ENCODE measurements around the gene NEDD4L. TPM values are rescaled to one million over a fixed set of nuclear protein-coding genes. Genes with fewer than 3 reads are reported as not detected.

NEDD4L gene
- total and polyA plus RNA-seq, 4 donors: 40.2 to 308 (median 148) TPM

- no peaks in the 10 kb centered on the region for H3K9me3 ChIP-seq (ENCODE audit: control insufficient read depth in 4 of 4, insufficient read depth in 3 of 4, low read length in 3 of 4)
- H3K27me3 ChIP-seq (ENCODE audit: control insufficient read depth in 3 of 3, insufficient read depth in 3 of 3, low read length in 2 of 3): no peaks in the 10 kb centered on the region
- H3K36me3 ChIP-seq (ENCODE audit: control insufficient read depth in 4 of 4, insufficient read depth in 4 of 4, low read length in 4 of 4): no peaks in the 10 kb centered on the region
- ATAC-seq (ENCODE audit: insufficient read depth, low FRiP score) (no peak), DNase-seq (no peak)
- H3K27ac ChIP-seq (ENCODE audit: low read depth in 1 of 2, low read length in 1 of 2): no peak overlapping the region
- 74 to 79% methylated on average over 3 of the region's 3 CpGs for WGBS, 2 donors
- H3K9ac ChIP-seq (ENCODE audit: insufficient read depth in 1 of 2, low read length in 2 of 2): no peak overlapping the region
- no peaks in the 10 kb centered on the region for H3K4me1 ChIP-seq (ENCODE audit: control insufficient read depth in 5 of 5, insufficient read depth in 5 of 5, low read length in 5 of 5)
- TF ChIP-seq CTCF (IDR thresholded peaks at IDR 0.05; ENCODE audit: control extremely low read depth, extremely low read depth): no peak
- H3K4me3 ChIP-seq: no peak overlapping the region
Observed at GRCh38 chr18:58005885-58006523, 38.0 kb upstream of the NEDD4L start.

- DNase-seq (no peak), ATAC-seq (ENCODE audit: insufficient read depth, low FRiP score) (no peak)
- no peak for TF ChIP-seq CTCF (IDR thresholded peaks at IDR 0.05; ENCODE audit: control extremely low read depth, extremely low read depth)
- H3K9ac ChIP-seq (ENCODE audit: insufficient read depth in 1 of 2, low read length in 2 of 2): no peak overlapping the region
- no peaks in the 10 kb centered on the region for H3K9me3 ChIP-seq (ENCODE audit: control insufficient read depth in 4 of 4, insufficient read depth in 3 of 4, low read length in 3 of 4)
- no peaks in the 10 kb centered on the region for H3K27me3 ChIP-seq (ENCODE audit: control insufficient read depth in 3 of 3, insufficient read depth in 3 of 3, low read length in 2 of 3)
- no peak overlapping the region for H3K4me3 ChIP-seq
- H3K4me1 ChIP-seq (ENCODE audit: control insufficient read depth in 5 of 5, insufficient read depth in 5 of 5, low read length in 5 of 5): no peaks in the 10 kb centered on the region
- H3K27ac ChIP-seq (ENCODE audit: low read depth in 1 of 2, low read length in 1 of 2): no peak overlapping the region
- H3K36me3 ChIP-seq (ENCODE audit: control insufficient read depth in 4 of 4, insufficient read depth in 4 of 4, low read length in 4 of 4): no peaks in the 10 kb centered on the region
Observed at GRCh38 chr18:58009166-58009565, 34.9 kb upstream of the NEDD4L start.

- 92% methylated on average over 4 of the region's 4 CpGs for WGBS, 2 donors
- DNase-seq: no peak
- Histone ChIP-seq H3K36me3 (ENCODE audit: control insufficient read depth in 4 of 4, insufficient read depth in 4 of 4, low read length in 4 of 4) (no peaks in the 10 kb centered on the region), H3K4me1 (ENCODE audit: control insufficient read depth in 5 of 5, insufficient read depth in 5 of 5, low read length in 5 of 5) (no peaks in the 10 kb centered on the region), H3K9me3 (ENCODE audit: control insufficient read depth in 4 of 4, insufficient read depth in 3 of 4, low read length in 3 of 4) (no peaks in the 10 kb centered on the region), H3K9ac (ENCODE audit: insufficient read depth in 1 of 2, low read length in 2 of 2) (no peak overlapping the region), H3K27me3 (ENCODE audit: control insufficient read depth in 3 of 3, insufficient read depth in 3 of 3, low read length in 2 of 3) (no peaks in the 10 kb centered on the region), H3K4me3 (no peak overlapping the region), H3K27ac (ENCODE audit: low read depth in 1 of 2, low read length in 1 of 2) (no peak overlapping the region)
- no peak for ATAC-seq (ENCODE audit: insufficient read depth, low FRiP score)
- TF ChIP-seq CTCF (IDR thresholded peaks at IDR 0.05; ENCODE audit: control extremely low read depth, extremely low read depth): no peak
Observed at GRCh38 chr18:58010265-58010664, 33.8 kb upstream of the NEDD4L start.

GRCh38 chr18:58012356-58012755 is 31.7 kb upstream of the NEDD4L start:
- no peak for TF ChIP-seq CTCF (IDR thresholded peaks at IDR 0.05; ENCODE audit: control extremely low read depth, extremely low read depth)
- peaks cover 0 to 8% (median 0%) of the 10 kb centered on the region in 4 donors for H3K9me3 ChIP-seq (ENCODE audit: control insufficient read depth in 4 of 4, insufficient read depth in 3 of 4, low read length in 3 of 4)
- H3K9ac ChIP-seq (ENCODE audit: insufficient read depth in 1 of 2, low read length in 2 of 2): no peak overlapping the region
- 79 to 89% methylated on average over 1 of the region's 1 CpG for WGBS, 2 donors
- ATAC-seq (ENCODE audit: insufficient read depth, low FRiP score) (no peak), DNase-seq (no peak)
- H3K4me3 ChIP-seq: no peak overlapping the region
- no peaks in the 10 kb centered on the region for H3K36me3 ChIP-seq (ENCODE audit: control insufficient read depth in 4 of 4, insufficient read depth in 4 of 4, low read length in 4 of 4)
- H3K27me3 ChIP-seq (ENCODE audit: control insufficient read depth in 3 of 3, insufficient read depth in 3 of 3, low read length in 2 of 3): no peaks in the 10 kb centered on the region
- no peak overlapping the region for H3K27ac ChIP-seq (ENCODE audit: low read depth in 1 of 2, low read length in 1 of 2)
- no peaks in the 10 kb centered on the region for H3K4me1 ChIP-seq (ENCODE audit: control insufficient read depth in 5 of 5, insufficient read depth in 5 of 5, low read length in 5 of 5)

All from lung (tissue), 12 donors.